Natural killer cell (primary cell): ENCODE results near the gene VIPR2. TPM values are rescaled to one million over a fixed set of nuclear protein-coding genes. Genes with fewer than 3 reads are reported as not detected.

Experiments
- ATAC-seq, 3 donors: fragments of 150-1000 bp in 2 of 3; fragments of 200-7000 bp in 1 of 3; cut with Tn5 transposase; 1 replicate in 1 of 3; 2 replicates in 2 of 3; pipeline ENCODE4 v1.10.0; 2021; ENCODE audit warnings: mild to moderate bottlenecking in 2 of 3, moderate library complexity in 2 of 3
- DNase-seq, 2 donors: peaks; one replicate each; pipeline versions ENCODE4 v3.0.0 to v3.0.0-alpha.2; 2013 to 2021; ENCODE audit warnings: mixed read lengths in 1 of 2
- H3K27ac ChIP-seq: one replicate; pipeline ENCODE4 v1.5.1; 2013; ENCODE audit warnings: mild to moderate bottlenecking, low read length
- H3K27me3 ChIP-seq: one replicate; pipeline ENCODE4 v1.6.1; 2013; ENCODE audit warnings: low read length; ENCODE audit not compliant: control insufficient read depth, insufficient read depth
- H3K36me3 ChIP-seq: one replicate; pipeline ENCODE4 v1.6.1; 2013; ENCODE audit warnings: low read length; ENCODE audit not compliant: control insufficient read depth, insufficient read depth
- H3K4me1 ChIP-seq: one replicate; pipeline ENCODE4 v1.6.1; 2013; ENCODE audit warnings: low read length; ENCODE audit not compliant: control insufficient read depth, insufficient read depth
- H3K4me3 ChIP-seq: one replicate; pipeline ENCODE4 v1.5.1; 2013; ENCODE audit warnings: low read length
- H3K9me3 ChIP-seq: one replicate; pipeline ENCODE4 v1.6.1; 2013; ENCODE audit warnings: low read length; ENCODE audit not compliant: control insufficient read depth, insufficient read depth
- H3K27ac Mint-ChIP-seq, 2 donors: one replicate each; pipeline ENCODE4 v1.8.0; 2022; ENCODE audit warnings: mild to moderate bottlenecking in 2 of 2, mixed read lengths in 2 of 2, moderate library complexity in 1 of 2
- H3K27me3 Mint-ChIP-seq, 2 donors: one replicate each; pipeline ENCODE4 v1.8.0; 2022; ENCODE audit warnings: low read depth in 2 of 2, mixed read lengths in 2 of 2
- H3K36me3 Mint-ChIP-seq: one replicate; pipeline ENCODE4 v1.8.0; 2022; ENCODE audit warnings: mixed read lengths
- H3K4me1 Mint-ChIP-seq, 2 donors: one replicate each; pipeline ENCODE4 v1.8.0; 2022; ENCODE audit warnings: mixed read lengths in 2 of 2
- H3K4me3 Mint-ChIP-seq: one replicate; pipeline ENCODE4 v1.8.0; 2022; ENCODE audit warnings: mild to moderate bottlenecking, moderate library complexity, mixed read lengths
- H3K9me3 Mint-ChIP-seq, 2 donors: one replicate each; pipeline ENCODE4 v1.8.0; 2022; ENCODE audit warnings: mixed read lengths in 2 of 2
- WGBS: methylation state at CpG from one replicate; pipeline ENCODE4 v1.1.7; 2013; ENCODE audit warnings: missing lambda C conversion rate; ENCODE audit not compliant: insufficient coverage; 5-methylcytosine and 5-hydroxymethylcytosine counted together
- intact Hi-C: fragments of 100-400 bp; cut with micrococcal nuclease; formaldehyde crosslinking; loops from one replicate; pipeline ENCODE4 v1.14.2; 2022
- total RNA-seq, 4 donors: library from RNA; stranded (reverse); fragments of 120-200 nt in 1 of 4; gene quantifications; one replicate each; pipeline versions ENCODE4 v1.2.3 to v1.2.4, GENCODE V29; 2013 to 2022
- TF ChIP-seq, protein P1 (sequence below): fragments of 200-600 bp; IDR thresholded peaks from one replicate; pipeline ENCODE4 v1.8.0; 2022; ENCODE audit warnings: antibody characterized with exemption

VIPR2 gene
- total RNA-seq, 3 donors from 2014 or later (not counting 1 experiment from before 2014, with no cell fraction given), result 2.2 to 4.9 (median 4.7) TPM

DNA sequence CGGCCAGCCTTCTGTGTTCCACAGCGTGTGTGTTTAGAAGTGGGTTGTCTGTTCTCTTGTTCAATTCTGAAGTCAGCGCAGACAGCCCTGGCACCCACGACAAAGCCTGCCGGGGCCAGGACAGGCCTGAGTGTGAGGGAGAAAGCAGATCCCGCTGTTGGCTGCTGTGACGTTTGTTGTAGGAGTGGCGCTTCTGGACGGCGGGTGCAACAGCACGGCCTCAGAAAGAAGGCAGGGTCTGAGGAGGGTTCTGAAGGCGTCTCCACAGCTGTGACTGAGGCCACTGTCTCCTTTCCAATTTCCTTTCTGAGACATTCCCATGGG lies 76.2 kb downstream of the VIPR2 start:
- Histone ChIP-seq H3K4me1 (peaks cover 19% of the 10 kb centered on the region), H3K27ac (peak overlapping the region; percentile 36), H3K9me3 (no peaks in the 10 kb centered on the region), H3K4me3 (no peak overlapping the region), H3K27me3 (no peaks in the 10 kb centered on the region), H3K36me3 (no peaks in the 10 kb centered on the region)
- H3K27me3 Mint-ChIP-seq, result no peaks in the 10 kb centered on the region
- H3K36me3 Mint-ChIP-seq, result no peaks in the 10 kb centered on the region
- H3K9me3 Mint-ChIP-seq, result no peaks in the 10 kb centered on the region
- DNase-seq, result peak in 1 of 2 donors; percentile 15
- WGBS, result 64% methylated on average over 12 of the region's 12 CpGs
- peak overlapping the region in 1 of 2 donors; percentile 85 for H3K27ac Mint-ChIP-seq
- peak overlapping the region; percentile 37 for H3K4me3 Mint-ChIP-seq
- intact Hi-C loops, result no loop called here
- TF ChIP-seq, protein P1, sequence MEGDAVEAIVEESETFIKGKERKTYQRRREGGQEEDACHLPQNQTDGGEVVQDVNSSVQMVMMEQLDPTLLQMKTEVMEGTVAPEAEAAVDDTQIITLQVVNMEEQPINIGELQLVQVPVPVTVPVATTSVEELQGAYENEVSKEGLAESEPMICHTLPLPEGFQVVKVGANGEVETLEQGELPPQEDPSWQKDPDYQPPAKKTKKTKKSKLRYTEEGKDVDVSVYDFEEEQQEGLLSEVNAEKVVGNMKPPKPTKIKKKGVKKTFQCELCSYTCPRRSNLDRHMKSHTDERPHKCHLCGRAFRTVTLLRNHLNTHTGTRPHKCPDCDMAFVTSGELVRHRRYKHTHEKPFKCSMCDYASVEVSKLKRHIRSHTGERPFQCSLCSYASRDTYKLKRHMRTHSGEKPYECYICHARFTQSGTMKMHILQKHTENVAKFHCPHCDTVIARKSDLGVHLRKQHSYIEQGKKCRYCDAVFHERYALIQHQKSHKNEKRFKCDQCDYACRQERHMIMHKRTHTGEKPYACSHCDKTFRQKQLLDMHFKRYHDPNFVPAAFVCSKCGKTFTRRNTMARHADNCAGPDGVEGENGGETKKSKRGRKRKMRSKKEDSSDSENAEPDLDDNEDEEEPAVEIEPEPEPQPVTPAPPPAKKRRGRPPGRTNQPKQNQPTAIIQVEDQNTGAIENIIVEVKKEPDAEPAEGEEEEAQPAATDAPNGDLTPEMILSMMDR, result no peak
- ATAC-seq, result peak; percentile 38 to 61 (median 58)
- H3K4me1 Mint-ChIP-seq, result peaks cover 19 to 42% of the 10 kb centered on the region in 2 donors

DNA sequence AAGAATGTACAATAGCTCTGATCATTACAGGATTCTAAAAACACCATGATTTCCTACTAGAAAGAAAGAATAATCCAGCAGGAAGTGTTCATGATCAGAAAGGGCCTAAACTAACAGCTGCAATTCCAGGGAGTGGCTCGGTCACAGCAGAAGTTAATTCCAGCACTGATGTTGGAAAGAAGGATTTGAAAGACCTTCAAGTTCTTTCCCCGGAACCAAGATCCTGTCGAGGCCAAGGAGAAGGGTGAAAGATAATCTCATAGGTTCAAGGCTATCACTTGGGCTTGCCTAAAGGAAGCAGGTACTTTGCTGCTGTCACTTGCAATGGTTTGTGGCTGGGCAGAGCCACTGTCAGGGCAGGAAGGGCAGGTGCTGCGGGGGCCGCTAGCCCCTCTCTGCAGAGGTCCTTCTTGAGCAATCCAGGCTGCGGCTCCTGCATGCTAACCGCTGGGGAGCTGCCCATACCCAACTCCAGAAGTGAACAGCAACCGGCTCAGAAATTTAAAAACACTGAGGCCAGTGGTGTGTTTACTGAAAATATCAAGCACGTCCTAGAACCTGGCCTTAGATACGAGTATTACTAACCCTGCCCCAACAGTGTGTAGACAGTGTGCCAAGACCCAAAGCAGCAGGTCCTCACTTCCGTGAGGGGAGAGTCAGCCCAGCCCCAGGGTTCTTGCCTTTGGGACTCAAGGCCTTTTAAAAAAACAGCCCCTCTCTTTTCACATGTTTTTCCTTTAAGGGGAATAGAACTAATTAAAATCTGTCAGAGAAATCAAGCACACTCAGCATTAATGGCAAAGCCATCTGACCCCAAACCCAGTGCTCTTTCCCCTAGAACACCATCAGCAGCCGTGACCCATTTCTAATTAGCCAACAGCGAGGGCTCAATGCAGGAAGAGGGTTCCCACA lies 76.8 kb downstream of the VIPR2 start:
- H3K27ac Mint-ChIP-seq, result peak overlapping the region in 1 of 2 donors; percentile 85
- H3K4me3 ChIP-seq, result no peak overlapping the region
- H3K27me3 Mint-ChIP-seq, result no peaks in the 10 kb centered on the region
- H3K9me3 Mint-ChIP-seq, result no peaks in the 10 kb centered on the region
- peaks cover 19% of the 10 kb centered on the region for H3K4me1 ChIP-seq
- H3K36me3 Mint-ChIP-seq, result no peaks in the 10 kb centered on the region
- peaks cover 19 to 42% of the 10 kb centered on the region in 2 donors for H3K4me1 Mint-ChIP-seq
- TF ChIP-seq, protein P1, result no peak
- no peak for DNase-seq
- H3K27me3 ChIP-seq, result no peaks in the 10 kb centered on the region
- H3K36me3 ChIP-seq, result no peaks in the 10 kb centered on the region
- ATAC-seq, result peak in 1 of 3 donors; percentile 27
- H3K4me3 Mint-ChIP-seq, result peak overlapping the region; percentile 37
- intact Hi-C loops, result no loop called here
- peak overlapping the region; percentile 36 for H3K27ac ChIP-seq
- WGBS, result 69% methylated on average over 13 of the region's 13 CpGs
- H3K9me3 ChIP-seq, result no peaks in the 10 kb centered on the region

DNA sequence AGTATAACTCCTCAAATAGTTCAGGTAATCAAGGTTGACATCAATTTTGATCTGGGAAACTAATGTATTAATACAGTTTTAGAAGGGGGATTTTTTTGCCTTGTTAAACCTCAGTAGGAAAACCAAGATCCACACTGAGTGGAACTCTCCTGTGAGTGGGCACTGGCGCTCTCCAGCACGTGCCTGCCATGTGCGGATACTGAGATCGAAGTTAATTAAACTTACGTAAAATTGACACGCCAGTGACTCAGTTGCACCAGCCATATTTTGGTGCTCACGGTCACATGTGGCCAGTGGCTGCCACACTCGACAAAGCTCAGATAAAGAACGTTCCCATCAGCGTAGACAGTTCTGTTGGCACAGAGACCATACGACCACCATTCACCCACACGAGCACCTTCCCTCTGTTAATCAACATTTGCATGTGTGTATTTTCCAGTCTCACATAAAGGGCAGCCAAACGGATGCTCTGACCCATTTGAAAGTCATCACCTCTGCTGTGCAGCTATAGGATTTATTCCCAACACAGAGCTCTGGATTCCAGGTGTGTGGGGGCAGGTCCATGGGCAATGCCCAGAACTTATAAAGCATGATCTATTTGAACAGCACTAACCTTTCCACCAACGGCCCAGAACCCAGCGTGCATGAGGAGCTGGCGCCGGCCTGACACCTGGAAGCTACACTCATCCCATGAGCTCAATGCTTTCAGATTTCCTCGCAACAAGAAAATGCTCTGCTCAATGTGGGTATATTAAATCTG lies 77.7 kb downstream of the VIPR2 start:
- Histone ChIP-seq H3K9me3 (no peaks in the 10 kb centered on the region), H3K27ac (no peak overlapping the region), H3K4me1 (peaks cover 19% of the 10 kb centered on the region), H3K36me3 (no peaks in the 10 kb centered on the region), H3K27me3 (no peaks in the 10 kb centered on the region), H3K4me3 (no peak overlapping the region)
- intact Hi-C loops, result no loop called here
- Mint-ChIP-seq H3K4me3 (no peak overlapping the region), H3K27ac (peak overlapping the region in 1 of 2 donors; percentile 85), H3K36me3 (no peaks in the 10 kb centered on the region), H3K27me3 (peaks cover 0 to 5% of the 10 kb centered on the region in 2 donors), H3K9me3 (no peaks in the 10 kb centered on the region), H3K4me1 (peaks cover 19 to 42% of the 10 kb centered on the region in 2 donors)
- 97% methylated on average over 17 of the region's 18 CpGs for WGBS
- DNase-seq, result no peak
- no peak for ATAC-seq
- TF ChIP-seq, protein P1, result no peak
